ENCODE results near the gene NARF.

DNA sequence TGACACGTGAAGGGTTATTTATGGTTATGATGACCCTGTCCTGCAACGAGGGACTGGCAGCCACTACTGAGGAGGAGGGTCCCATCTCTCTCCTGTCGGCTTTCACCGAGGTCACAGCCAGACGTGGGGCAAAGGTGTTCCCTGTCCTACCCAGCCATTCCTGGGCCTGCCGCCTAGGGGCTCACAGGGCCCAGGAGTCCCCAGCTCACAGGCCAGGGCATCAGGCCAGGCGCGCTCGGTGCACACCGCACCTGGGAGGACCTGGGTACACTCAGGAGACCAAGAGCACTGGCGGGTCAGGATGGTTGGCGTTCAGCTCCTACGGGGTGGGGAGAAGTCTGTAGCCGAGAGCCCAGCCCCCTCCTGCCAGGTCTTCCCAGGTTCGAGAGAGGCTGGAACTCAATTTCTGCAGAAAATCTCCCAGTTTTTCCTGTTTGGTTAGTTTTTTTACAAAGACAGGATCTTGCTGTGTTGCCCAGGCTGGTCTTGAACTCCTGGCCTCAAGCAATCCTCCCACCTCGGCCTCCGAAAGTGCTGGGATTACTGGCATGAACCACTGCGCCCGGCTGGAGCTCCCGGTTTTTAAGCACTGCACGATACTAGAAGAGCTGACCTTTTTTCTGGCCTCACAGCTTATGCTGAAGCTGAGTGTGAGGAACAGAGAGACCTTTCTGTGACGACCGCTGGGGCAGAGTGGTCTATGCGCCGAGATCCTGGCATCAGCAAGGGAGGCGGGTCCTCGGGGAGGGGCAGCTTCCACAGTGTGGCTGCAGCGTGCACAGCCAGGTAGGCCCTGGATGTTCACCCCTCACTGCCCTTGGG, 15.7 kb upstream of the NARF start:
- TF ChIP-seq CTCF (IDR thresholded peaks at IDR 0.05) (no peak), POLR2AphosphoS5 (IDR thresholded peaks at IDR 0.05; ENCODE audit: insufficient read depth in 1 of 2, low read depth in 1 of 2) (no peak), POLR2A (IDR thresholded peaks at IDR 0.05) (no peak)
